WTC11 (cell line): Measurements from ENCODE around the gene KLHL13. TPM values are rescaled to one million over a fixed set of nuclear protein-coding genes. Genes with fewer than 3 reads are reported as not detected.

Experiments
- ATAC-seq: fragments of 200-7000 bp; cut with Tn5 transposase; 2 replicates; pipeline ENCODE4 v1.10.0; 2021; ENCODE audit warnings: mild to moderate bottlenecking, moderate library complexity
- CTCF ChIA-PET: fragments of 300-600 bp; sonication (Branson Sonifier 250); formaldehyde crosslinking; loops from one replicate; lab custom pipeline; 2021; ENCODE audit warnings: antibody characterized with exemption; lab: Charles Lee
- POLR2A ChIA-PET: fragments of 350-600 bp; sonication (Branson Sonifier 250); formaldehyde crosslinking; loops from one replicate; lab custom pipeline; 2021; ENCODE audit warnings: antibody characterized with exemption; lab: Charles Lee
- DNase-seq: peaks from one replicate; pipeline ENCODE4 v3.0.0; 2021; ENCODE audit warnings: low spot score
- H3K27ac Mint-ChIP-seq: 2 replicates; pipeline ENCODE4 v1.8.0; 2021; ENCODE audit warnings: mixed read lengths
- H3K27me3 Mint-ChIP-seq: 2 replicates; pipeline ENCODE4 v1.8.0; 2021; ENCODE audit warnings: low read depth, mild to moderate bottlenecking, moderate library complexity, mixed read lengths
- H3K36me3 Mint-ChIP-seq: 2 replicates; pipeline ENCODE4 v1.8.0; 2021; ENCODE audit warnings: mixed read lengths
- H3K4me1 Mint-ChIP-seq: 2 replicates; pipeline ENCODE4 v1.8.0; 2022; ENCODE audit warnings: mixed read lengths
- H3K4me3 Mint-ChIP-seq: 2 replicates; pipeline ENCODE4 v1.8.0; 2021; ENCODE audit warnings: mild to moderate bottlenecking, moderate library complexity, mixed read lengths
- H3K9me3 Mint-ChIP-seq: 2 replicates; pipeline ENCODE4 v1.8.0; 2021; ENCODE audit warnings: mixed read lengths
- ESRRA ChIP-seq: sonication (generic); formaldehyde crosslinking; IDR thresholded peaks from 2 replicates; pipeline ENCODE4 v1.8.1; 2022; ENCODE audit warnings: mild to moderate bottlenecking, missing genetic modification reagents, borderline replicate concordance
- FOXP1 ChIP-seq: sonication (generic); formaldehyde crosslinking; IDR thresholded peaks from 2 replicates; pipeline ENCODE4 v1.8.0; 2022; ENCODE audit warnings: missing genetic modification reagents, mild to moderate bottlenecking, moderate library complexity, borderline replicate concordance
- HMGXB4 ChIP-seq: sonication (generic); formaldehyde crosslinking; IDR thresholded peaks from 2 replicates; pipeline ENCODE4 v1.8.1; 2023; ENCODE audit warnings: mild to moderate bottlenecking, moderate library complexity, missing genetic modification reagents
- MAX ChIP-seq: sonication (generic); formaldehyde crosslinking; IDR thresholded peaks from 2 replicates; pipeline ENCODE4 v1.8.0; 2022; ENCODE audit warnings: mild to moderate bottlenecking, missing genetic modification reagents
- MXD4 ChIP-seq: fragments of 250-450 bp; sonication (Bioruptor Pico); IDR thresholded peaks from 2 replicates; pipeline ENCODE4 v1.8.0; 2021; ENCODE audit warnings: mild to moderate bottlenecking, moderate library complexity, borderline replicate concordance
- OVOL2 ChIP-seq: fragments of 250-450 bp; sonication (Bioruptor Pico); IDR thresholded peaks from 2 replicates; pipeline ENCODE4 v1.9.0; 2021; ENCODE audit warnings: mild to moderate bottlenecking, borderline replicate concordance
- PREB ChIP-seq: sonication (generic); formaldehyde crosslinking; IDR thresholded peaks from 2 replicates; pipeline ENCODE4 v1.8.1; 2022; ENCODE audit warnings: mild to moderate bottlenecking, missing genetic modification reagents, moderate library complexity, borderline replicate concordance
- STAT6 ChIP-seq: sonication (generic); formaldehyde crosslinking; conservative IDR thresholded peaks from 2 replicates; pipeline ENCODE4 v1.8.1; 2023; ENCODE audit warnings: mild to moderate bottlenecking, low read depth, missing genetic modification reagents, moderate library complexity
- TCF7 ChIP-seq: sonication (generic); formaldehyde crosslinking; IDR thresholded peaks from 2 replicates; pipeline ENCODE4 v1.8.0; 2022; ENCODE audit warnings: mild to moderate bottlenecking, low read depth, missing genetic modification reagents, moderate library complexity
- USF2 ChIP-seq: sonication (generic); formaldehyde crosslinking; IDR thresholded peaks from 2 replicates; pipeline ENCODE4 v1.8.1; 2023; ENCODE audit warnings: mild to moderate bottlenecking, missing genetic modification reagents, moderate library complexity
- ZBTB43 ChIP-seq: sonication (generic); formaldehyde crosslinking; IDR thresholded peaks from 2 replicates; pipeline ENCODE4 v1.8.1; 2023; ENCODE audit warnings: mild to moderate bottlenecking, missing genetic modification reagents
- ZNF263 ChIP-seq: sonication (generic); formaldehyde crosslinking; IDR thresholded peaks from 2 replicates; pipeline ENCODE4 v1.8.1; 2022; ENCODE audit warnings: low read depth, mild to moderate bottlenecking, moderate library complexity, missing genetic modification reagents
- ZNF281 ChIP-seq: sonication (generic); formaldehyde crosslinking; IDR thresholded peaks from 2 replicates; pipeline ENCODE4 v1.8.0; 2023; ENCODE audit warnings: mild to moderate bottlenecking, missing genetic modification reagents
- ZNF512 ChIP-seq: sonication (generic); formaldehyde crosslinking; IDR thresholded peaks from 2 replicates; pipeline ENCODE4 v1.8.1; 2022; ENCODE audit warnings: missing genetic modification reagents, borderline replicate concordance
- total RNA-seq: library from RNA; stranded (reverse); gene quantifications from 3 replicates; pipeline ENCODE4 v1.2.3, GENCODE V29; 2021

The KLHL13 gene
- total RNA-seq, 1 experiment from 2014 or later = 7.7 TPM

- TF ChIP-seq ZBTB43 (no peak), ZNF512 (CRISPR knock-in tag) (no peak), TCF7 (CRISPR knock-in tag) (no peak), ESRRA (CRISPR knock-in tag) (no peak), OVOL2 (CRISPR knock-in tag) (no peak), FOXP1 (CRISPR knock-in tag) (no peak), STAT6 (no peak), ZNF263 (CRISPR knock-in tag) (no peak)
- TF ChIP-seq, all 79 proteins: peak for 0
Measured at GRCh38 chrX:117871796-117872195, 244.8 kb downstream of the KLHL13 start (continued).

GRCh38 chrX:117860517-117860916, 256.1 kb downstream of the KLHL13 start:
- Mint-ChIP-seq H3K9me3 (no peaks in the 10 kb centered on the region), H3K4me3 (no peak overlapping the region), H3K4me1 (no peaks in the 10 kb centered on the region), H3K27me3 (no peaks in the 10 kb centered on the region), H3K36me3 (no peaks in the 10 kb centered on the region), H3K27ac (no peak overlapping the region)
- ChIA-PET CTCF (no interaction called here), POLR2A (no interaction called here)
- DNase-seq = no peak
- ATAC-seq = no peak
- no peak for TF ChIP-seq PREB (CRISPR knock-in tag)
- no peak for TF ChIP-seq USF2 (CRISPR knock-in tag)
- no peak for TF ChIP-seq HMGXB4 (CRISPR knock-in tag)
- TF ChIP-seq ZNF281 (CRISPR knock-in tag) = no peak
- TF ChIP-seq MAX = no peak
- no peak for TF ChIP-seq MXD4 (CRISPR knock-in tag)
